G401 (cell line): ENCODE results near the gene OAS2. TPM values are rescaled to one million over a fixed set of nuclear protein-coding genes. Genes with fewer than 3 reads are reported as not detected.
"Not testable (repeated sequence)": the region's sequence is repeated elsewhere in the genome, so short reads cannot be mapped to it uniquely, and the experiment has no call there.

Experiments used
- DNase-seq: peaks from one replicate; pipeline ENCODE4 v3.0.0-alpha.2; 2015; ENCODE audit warnings: low spot score
- in situ Hi-C: cut with HindIII; loops from 2 replicates; pipeline ENCODE4 v1.10.0; 2016; ENCODE audit warnings: low sequenced_read_pairs, mixed read lengths
- total RNA-seq: library from RNA; depleted of rRNA; stranded (reverse); fragments of >200 nt; shearing (Covaris generic); gene quantifications from 2 replicates; pipeline ENCODE4 v1.2.3, GENCODE V29; 2014

Gene OAS2
- total RNA-seq, 1 experiment from 2014 or later, result not detected

- no peak for DNase-seq
- in situ Hi-C loops, result no loop called here
Measured at GRCh38 chr12:112947761-112948160, 30.6 kb upstream of the OAS2 start.

GRCh38 chr12:112948806-112949205, 29.5 kb upstream of the OAS2 start:
- in situ Hi-C loops, result no loop called here
- DNase-seq, result no peak

GRCh38 chr12:112950701-112951100, 27.6 kb upstream of the OAS2 start:
- DNase-seq, result no peak
- in situ Hi-C loops, result no loop called here

- in situ Hi-C loops, DNase-seq: not testable (repeated sequence)
Measured at GRCh38 chr12:112957125-112957524, 21.2 kb upstream of the OAS2 start.

- no peak for DNase-seq
- in situ Hi-C loops, result no loop called here
Measured at GRCh38 chr12:112961074-112961473, 17.2 kb upstream of the OAS2 start.

GRCh38 chr12:112961536-112961935, 16.8 kb upstream of the OAS2 start:
- no peak for DNase-seq
- in situ Hi-C loops, result no loop called here

GRCh38 chr12:112962561-112962960, 15.8 kb upstream of the OAS2 start:
- in situ Hi-C loops, result no loop called here
- no peak for DNase-seq

GRCh38 chr12:112963227-112963861, 15.0 kb upstream of the OAS2 start:
- peak; percentile 40 for DNase-seq
- in situ Hi-C loops, result no loop called here

- in situ Hi-C loops, result no loop called here
- DNase-seq, result peak; percentile 33
Measured at GRCh38 chr12:112964067-112964670, 14.2 kb upstream of the OAS2 start.

GRCh38 chr12:112964915-112965314, 13.4 kb upstream of the OAS2 start:
- in situ Hi-C loops, result no loop called here
- no peak for DNase-seq

GRCh38 chr12:112965643-112966042, 12.7 kb upstream of the OAS2 start:
- no peak for DNase-seq
- in situ Hi-C loops, result no loop called here

- in situ Hi-C loops, result no loop called here
- DNase-seq, result no peak
Measured at GRCh38 chr12:112967306-112967705, 11.0 kb upstream of the OAS2 start.

GRCh38 chr12:112967858-112968257, 10.5 kb upstream of the OAS2 start:
- no peak for DNase-seq
- in situ Hi-C loops, result no loop called here

- in situ Hi-C loops, result no loop called here
- no peak for DNase-seq
Measured at GRCh38 chr12:112969547-112970306, 8.6 kb upstream of the OAS2 start.

GRCh38 chr12:112970391-112970790, 7.9 kb upstream of the OAS2 start:
- no peak for DNase-seq
- in situ Hi-C loops, result no loop called here

- DNase-seq, result no peak
Measured at GRCh38 chr12:112971248-112971647, 7.1 kb upstream of the OAS2 start.

GRCh38 chr12:112973011-112973735, 5.1 kb upstream of the OAS2 start:
- in situ Hi-C loops, result no loop called here
- DNase-seq, result no peak

More at GRCh38 chr12:112971248-112971647, 7.1 kb upstream of the OAS2 start:
- in situ Hi-C loops, result no loop called here

GRCh38 chr12:112973818-112974231, 4.5 kb upstream of the OAS2 start:
- peak; percentile 56 for DNase-seq
- in situ Hi-C loops, result no loop called here

GRCh38 chr12:112974904-112975303, 3.4 kb upstream of the OAS2 start:
- DNase-seq, result no peak
- in situ Hi-C loops, result no loop called here

- DNase-seq, result no peak
- in situ Hi-C loops, result no loop called here
Measured at GRCh38 chr12:112977139-112977538, 1.2 kb upstream of the OAS2 start.
